Astrocyte (in vitro differentiated cells and primary cell): ENCODE data around the gene MCTP2. TPM values are rescaled to one million over a fixed set of nuclear protein-coding genes. Genes with fewer than 3 reads are reported as not detected.

Experiments
- DNase-seq: peaks from one replicate; pipeline ENCODE4 v3.0.0-alpha.2; 2010; ENCODE audit warnings: low read depth
- FAIRE-seq: peaks from 2 replicates; lab custom pipeline; 2011; peaks lifted over from hg19 to GRCh38; lab: Jason Lieb, UNC
- H2AFZ ChIP-seq: 2 replicates; pipeline ENCODE4 v1.6.0; 2012; ENCODE audit warnings: low read depth, low read length, inconsistent platforms
- H3K27ac ChIP-seq: 2 replicates; pipeline ENCODE4 v1.5.1; 2011; ENCODE audit warnings: low read depth, low read length, inconsistent platforms
- H3K27me3 ChIP-seq: 2 replicates; pipeline ENCODE4 v1.6.0; 2011; ENCODE audit warnings: low read length, inconsistent platforms; ENCODE audit not compliant: insufficient read depth
- H3K36me3 ChIP-seq: 2 replicates; pipeline ENCODE4 v1.5.1; 2011; ENCODE audit warnings: low read length, inconsistent platforms; ENCODE audit not compliant: insufficient read depth
- H3K4me1 ChIP-seq: 2 replicates; pipeline ENCODE4 v1.5.1; 2011; ENCODE audit warnings: low read length, inconsistent platforms; ENCODE audit not compliant: insufficient read depth
- H3K4me2 ChIP-seq: 2 replicates; pipeline ENCODE4 v1.6.0; 2012; ENCODE audit warnings: low read length, inconsistent platforms
- H3K4me3 ChIP-seq: 2 replicates; pipeline ENCODE4 v1.5.1; 2011; ENCODE audit warnings: low read depth, mild to moderate bottlenecking, low read length, inconsistent platforms; ENCODE audit not compliant: insufficient read depth
- H3K79me2 ChIP-seq: 2 replicates; pipeline ENCODE4 v1.6.0; 2012; ENCODE audit warnings: mild to moderate bottlenecking, low read length, inconsistent platforms; ENCODE audit not compliant: insufficient read depth
- H3K9ac ChIP-seq: 2 replicates; pipeline ENCODE4 v1.6.0; 2012; ENCODE audit warnings: mild to moderate bottlenecking, low read length, inconsistent platforms
- H3K9me3 ChIP-seq: 2 replicates; pipeline ENCODE4 v1.5.1; 2012; ENCODE audit warnings: low read depth, mild to moderate bottlenecking, low read length, inconsistent platforms; ENCODE audit not compliant: insufficient read depth
- H4K20me1 ChIP-seq: 2 replicates; pipeline ENCODE4 v1.6.0; 2012; ENCODE audit warnings: low read length, inconsistent platforms; ENCODE audit not compliant: insufficient read depth
- H3K27ac Mint-ChIP-seq: one replicate; pipeline ENCODE4 v1.8.0; 2021; ENCODE audit warnings: mild to moderate bottlenecking, mixed read lengths; ENCODE audit not compliant: unreplicated experiment
- H3K27me3 Mint-ChIP-seq: one replicate; pipeline ENCODE4 v1.8.0; 2021; ENCODE audit warnings: low read depth, mixed read lengths; ENCODE audit not compliant: unreplicated experiment
- H3K36me3 Mint-ChIP-seq: one replicate; pipeline ENCODE4 v1.8.0; 2021; ENCODE audit warnings: low read depth, mixed read lengths; ENCODE audit not compliant: unreplicated experiment
- H3K4me1 Mint-ChIP-seq: one replicate; pipeline ENCODE4 v1.8.0; 2021; ENCODE audit warnings: low read depth, mixed read lengths; ENCODE audit not compliant: unreplicated experiment
- H3K4me3 Mint-ChIP-seq: one replicate; pipeline ENCODE4 v1.8.0; 2021; ENCODE audit warnings: mild to moderate bottlenecking, moderate library complexity, mixed read lengths; ENCODE audit not compliant: unreplicated experiment
- H3K9me3 Mint-ChIP-seq: one replicate; pipeline ENCODE4 v1.8.0; 2021; ENCODE audit warnings: mild to moderate bottlenecking, mixed read lengths; ENCODE audit not compliant: unreplicated experiment
- EZH2 ChIP-seq: IDR thresholded peaks from 2 replicates; pipeline ENCODE4 v1.6.1; 2012; ENCODE audit warnings: mild to moderate bottlenecking, low read length, inconsistent platforms; ENCODE audit not compliant: insufficient read depth
- total RNA-seq: library from RNA; stranded (reverse); gene quantifications from 2 replicates; pipeline ENCODE4 v1.2.1, GENCODE V29; 2021
- TF ChIP-seq, protein P1 (sequence below): IDR thresholded peaks from 2 replicates; pipeline ENCODE4 v1.5.1; 2011; ENCODE audit warnings: low read depth, mild to moderate bottlenecking, inconsistent platforms, low read length, moderate library complexity; ENCODE audit not compliant: insufficient read depth

MCTP2 gene
- total RNA-seq, 1 donor from 2014 or later = 2.6 TPM

DNA sequence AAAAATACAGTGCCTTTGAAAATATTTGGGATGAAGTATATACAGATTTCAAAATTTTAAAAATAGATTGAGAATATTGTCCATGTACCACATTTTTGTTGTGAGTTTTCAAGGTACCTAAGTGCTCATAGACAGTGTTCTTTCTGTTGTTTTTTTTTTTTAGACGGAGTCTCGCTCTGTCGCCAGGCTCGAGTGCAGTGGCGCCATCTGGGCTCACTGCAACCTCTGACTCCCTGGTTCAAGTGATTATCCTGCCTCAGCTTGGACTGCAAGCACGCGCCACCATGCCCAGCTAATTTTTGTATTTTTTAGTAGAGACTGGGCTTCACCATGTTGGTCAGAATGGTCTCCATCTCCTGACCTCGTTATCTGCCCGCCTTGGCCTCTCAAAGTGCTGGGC lies 223.9 kb downstream of the MCTP2 start:
- no peaks in the 10 kb centered on the region for H3K36me3 ChIP-seq
- no peak overlapping the region for H3K9ac ChIP-seq
- H3K4me3 ChIP-seq = no peak overlapping the region
- H3K9me3 ChIP-seq = no peaks in the 10 kb centered on the region
- H3K9me3 Mint-ChIP-seq = peaks cover 2% of the 10 kb centered on the region
- no peak overlapping the region for H3K4me3 Mint-ChIP-seq
- no peak for TF ChIP-seq EZH2
- TF ChIP-seq, protein P1, sequence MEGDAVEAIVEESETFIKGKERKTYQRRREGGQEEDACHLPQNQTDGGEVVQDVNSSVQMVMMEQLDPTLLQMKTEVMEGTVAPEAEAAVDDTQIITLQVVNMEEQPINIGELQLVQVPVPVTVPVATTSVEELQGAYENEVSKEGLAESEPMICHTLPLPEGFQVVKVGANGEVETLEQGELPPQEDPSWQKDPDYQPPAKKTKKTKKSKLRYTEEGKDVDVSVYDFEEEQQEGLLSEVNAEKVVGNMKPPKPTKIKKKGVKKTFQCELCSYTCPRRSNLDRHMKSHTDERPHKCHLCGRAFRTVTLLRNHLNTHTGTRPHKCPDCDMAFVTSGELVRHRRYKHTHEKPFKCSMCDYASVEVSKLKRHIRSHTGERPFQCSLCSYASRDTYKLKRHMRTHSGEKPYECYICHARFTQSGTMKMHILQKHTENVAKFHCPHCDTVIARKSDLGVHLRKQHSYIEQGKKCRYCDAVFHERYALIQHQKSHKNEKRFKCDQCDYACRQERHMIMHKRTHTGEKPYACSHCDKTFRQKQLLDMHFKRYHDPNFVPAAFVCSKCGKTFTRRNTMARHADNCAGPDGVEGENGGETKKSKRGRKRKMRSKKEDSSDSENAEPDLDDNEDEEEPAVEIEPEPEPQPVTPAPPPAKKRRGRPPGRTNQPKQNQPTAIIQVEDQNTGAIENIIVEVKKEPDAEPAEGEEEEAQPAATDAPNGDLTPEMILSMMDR = no peak
- H3K4me1 Mint-ChIP-seq = peaks cover 4% of the 10 kb centered on the region
- no peaks in the 10 kb centered on the region for H3K4me1 ChIP-seq
- H3K4me2 ChIP-seq = no peak overlapping the region
- no peaks in the 10 kb centered on the region for H4K20me1 ChIP-seq
- no peaks in the 10 kb centered on the region for H3K36me3 Mint-ChIP-seq
- H3K27me3 Mint-ChIP-seq = no peaks in the 10 kb centered on the region
- FAIRE-seq (no peak), DNase-seq (no peak)
- no peaks in the 10 kb centered on the region for H3K27me3 ChIP-seq
- no peak overlapping the region for H2AFZ ChIP-seq
- H3K79me2 ChIP-seq = no peaks in the 10 kb centered on the region
- H3K27ac Mint-ChIP-seq = no peak overlapping the region
- no peak overlapping the region for H3K27ac ChIP-seq

DNA sequence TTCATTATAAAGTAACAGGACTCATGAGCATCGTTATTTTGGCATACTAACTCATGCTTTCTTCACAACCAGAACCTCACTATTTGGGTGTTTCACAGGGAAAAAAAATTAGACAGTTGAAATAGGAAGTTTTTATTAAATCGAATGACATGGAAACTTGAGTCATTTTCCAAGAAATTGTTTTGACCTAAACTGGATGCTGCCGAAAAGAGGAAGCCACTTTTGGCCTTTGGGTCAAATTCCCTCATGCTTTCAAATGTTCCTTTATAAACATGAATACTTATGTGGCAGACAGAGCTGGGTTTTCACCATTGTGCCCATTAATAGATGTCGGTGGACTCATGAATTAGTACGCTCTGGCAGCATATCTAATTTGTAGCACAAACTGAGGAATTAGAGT lies 224.9 kb downstream of the MCTP2 start:
- Mint-ChIP-seq H3K9me3 (peaks cover 3% of the 10 kb centered on the region), H3K4me1 (peaks cover 4% of the 10 kb centered on the region), H3K4me3 (no peak overlapping the region), H3K36me3 (no peaks in the 10 kb centered on the region), H3K27me3 (no peaks in the 10 kb centered on the region), H3K27ac (no peak overlapping the region)
- TF ChIP-seq, protein P1 = no peak
- no peak for TF ChIP-seq EZH2
- Histone ChIP-seq H3K4me2 (no peak overlapping the region), H3K79me2 (no peaks in the 10 kb centered on the region), H4K20me1 (no peaks in the 10 kb centered on the region), H3K27me3 (no peaks in the 10 kb centered on the region), H3K36me3 (no peaks in the 10 kb centered on the region), H3K27ac (no peak overlapping the region), H2AFZ (no peak overlapping the region), H3K4me1 (no peaks in the 10 kb centered on the region), H3K9me3 (no peaks in the 10 kb centered on the region), H3K9ac (no peak overlapping the region), H3K4me3 (no peak overlapping the region)
- FAIRE-seq = no peak
- no peak for DNase-seq

DNA sequence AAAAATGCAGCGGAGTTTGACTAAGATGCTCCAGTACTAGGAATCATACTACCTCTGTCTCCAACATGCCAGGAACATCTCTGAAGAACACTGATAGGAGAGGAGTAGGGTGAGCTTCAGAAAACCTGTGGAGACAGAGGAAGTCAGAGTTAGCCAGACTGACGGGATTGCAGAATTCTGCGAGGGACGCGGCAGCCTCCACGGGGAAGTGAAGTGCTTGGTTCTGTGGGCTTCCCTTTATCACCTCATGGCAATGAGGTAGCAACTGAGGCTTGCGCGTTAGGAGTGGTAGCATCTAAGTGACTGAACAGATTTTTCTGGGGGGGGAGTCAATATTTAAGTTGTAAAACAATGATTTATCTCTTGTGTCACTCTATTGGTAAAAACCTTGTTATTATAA lies 226.3 kb downstream of the MCTP2 start:
- H3K27me3 Mint-ChIP-seq = no peaks in the 10 kb centered on the region
- no peaks in the 10 kb centered on the region for H3K4me1 ChIP-seq
- H3K4me1 Mint-ChIP-seq = no peaks in the 10 kb centered on the region
- H3K36me3 Mint-ChIP-seq = no peaks in the 10 kb centered on the region
- no peak overlapping the region for H3K9ac ChIP-seq
- H3K36me3 ChIP-seq = no peaks in the 10 kb centered on the region
- H3K9me3 ChIP-seq = no peaks in the 10 kb centered on the region
- H3K4me3 ChIP-seq = no peak overlapping the region
- FAIRE-seq (no peak), DNase-seq (no peak)
- no peaks in the 10 kb centered on the region for H3K27me3 ChIP-seq
- no peak overlapping the region for H3K27ac ChIP-seq
- H2AFZ ChIP-seq = no peak overlapping the region
- no peaks in the 10 kb centered on the region for H3K79me2 ChIP-seq
- H3K4me3 Mint-ChIP-seq = no peak overlapping the region
- no peaks in the 10 kb centered on the region for H4K20me1 ChIP-seq
- TF ChIP-seq, protein P1 = no peak
- TF ChIP-seq EZH2 = no peak
- peaks cover 5% of the 10 kb centered on the region for H3K9me3 Mint-ChIP-seq
- H3K27ac Mint-ChIP-seq = no peak overlapping the region
- H3K4me2 ChIP-seq = no peak overlapping the region
